ENCODE data around the gene AOPEP.

Gene AOPEP

GRCh38 chr9:94879230-94879629 is 152.7 kb downstream of the AOPEP start:
- no peak overlapping the region for H3K27ac ChIP-seq
- no peak for TF ChIP-seq CTCF (IDR thresholded peaks at IDR 0.05; ENCODE audit: low read depth, low read length, missing control alignments)
- DNase-seq: no peak
- no peaks in the 10 kb centered on the region for H3K36me3 ChIP-seq (replicated peaks)
- H3K27me3 ChIP-seq (replicated peaks): no peaks in the 10 kb centered on the region
- in situ Hi-C loops (cut with HindIII; ENCODE audit: low pct_ligation_motif_present, low sequenced_read_pairs): no loop called here
- no peak overlapping the region for H3K4me3 ChIP-seq (ENCODE audit: low read depth, low read length)

- Histone ChIP-seq H3K27ac (no peak overlapping the region), H3K4me3 (ENCODE audit: low read depth, low read length) (no peak overlapping the region), H3K36me3 (replicated peaks) (no peaks in the 10 kb centered on the region), H3K27me3 (replicated peaks) (no peaks in the 10 kb centered on the region)
- no peak for TF ChIP-seq CTCF (IDR thresholded peaks at IDR 0.05; ENCODE audit: low read depth, low read length, missing control alignments)
- DNase-seq: no peak
- in situ Hi-C loops (cut with HindIII; ENCODE audit: low pct_ligation_motif_present, low sequenced_read_pairs): no loop called here
These were observed 154.5 kb downstream of the AOPEP start for GRCh38 chr9:94881023-94881422.

GRCh38 chr9:94881454-94881853 is 155.0 kb downstream of the AOPEP start:
- DNase-seq: no peak
- Histone ChIP-seq H3K36me3 (replicated peaks) (no peaks in the 10 kb centered on the region), H3K27ac (no peak overlapping the region), H3K27me3 (replicated peaks) (no peaks in the 10 kb centered on the region), H3K4me3 (ENCODE audit: low read depth, low read length) (no peak overlapping the region)
- no peak for TF ChIP-seq CTCF (IDR thresholded peaks at IDR 0.05; ENCODE audit: low read depth, low read length, missing control alignments)
- in situ Hi-C loops (cut with HindIII; ENCODE audit: low pct_ligation_motif_present, low sequenced_read_pairs): no loop called here

- Histone ChIP-seq H3K27me3 (replicated peaks) (no peaks in the 10 kb centered on the region), H3K36me3 (replicated peaks) (no peaks in the 10 kb centered on the region), H3K4me3 (ENCODE audit: low read depth, low read length) (no peak overlapping the region), H3K27ac (no peak overlapping the region)
- no peak for DNase-seq
- TF ChIP-seq CTCF (IDR thresholded peaks at IDR 0.05; ENCODE audit: low read depth, low read length, missing control alignments): no peak
- in situ Hi-C loops (cut with HindIII; ENCODE audit: low pct_ligation_motif_present, low sequenced_read_pairs): no loop called here
These were observed 155.4 kb downstream of the AOPEP start for GRCh38 chr9:94881940-94882339.

GRCh38 chr9:94882966-94883641 is 156.6 kb downstream of the AOPEP start:
- Histone ChIP-seq H3K27me3 (replicated peaks) (no peaks in the 10 kb centered on the region), H3K27ac (no peak overlapping the region), H3K4me3 (ENCODE audit: low read depth, low read length) (no peak overlapping the region), H3K36me3 (replicated peaks) (no peaks in the 10 kb centered on the region)
- no peak for DNase-seq
- in situ Hi-C loops (cut with HindIII; ENCODE audit: low pct_ligation_motif_present, low sequenced_read_pairs): no loop called here
- no peak for TF ChIP-seq CTCF (IDR thresholded peaks at IDR 0.05; ENCODE audit: low read depth, low read length, missing control alignments)

GRCh38 chr9:94885854-94886447 is 159.5 kb downstream of the AOPEP start:
- in situ Hi-C loops (cut with HindIII; ENCODE audit: low pct_ligation_motif_present, low sequenced_read_pairs): no loop called here
- H3K4me3 ChIP-seq (ENCODE audit: low read depth, low read length): no peak overlapping the region
- TF ChIP-seq CTCF (IDR thresholded peaks at IDR 0.05; ENCODE audit: low read depth, low read length, missing control alignments): no peak
- H3K36me3 ChIP-seq (replicated peaks): no peaks in the 10 kb centered on the region
- no peaks in the 10 kb centered on the region for H3K27me3 ChIP-seq (replicated peaks)
- no peak for DNase-seq
- no peak overlapping the region for H3K27ac ChIP-seq

Measured in brain microvascular endothelial cell (primary cell).